ENCODE results near the gene ZBED5. TPM values are rescaled to one million over a fixed set of nuclear protein-coding genes. Genes with fewer than 3 reads are reported as not detected.

Gene ZBED5
- total RNA-seq, 1 donor from 2014 or later: 52.0 TPM

Other genes starting within 250 kb of the ZBED5 start
- not detected in 2 replicates for gene IRAG1, start 164.3 kb downstream of the ZBED5 start, total RNA-seq
- gene CTR9, start 106.8 kb downstream of the ZBED5 start, total RNA-seq: 44.4 and 45.8 TPM in 2 replicates
- 785 and 818 TPM in 2 replicates for gene EIF4G2, start 49.1 kb downstream of the ZBED5 start, total RNA-seq